Ovary (tissue), 9 donors: ENCODE data around the gene SLC18A3. TPM values are rescaled to one million over a fixed set of nuclear protein-coding genes. Genes with fewer than 3 reads are reported as not detected.

Experiments
- DNase-seq, 5 donors: peaks; one replicate each; pipeline ENCODE4 v3.0.0-alpha.2; 2019 to 2020
- H3K27ac ChIP-seq, 2 donors: fragments of 200-600 bp; one replicate each; pipeline versions ENCODE4 v1.5.1 to v1.8.0; 2019 to 2022
- H3K27me3 ChIP-seq: fragments of 200-600 bp; one replicate; pipeline ENCODE4 v1.8.0; 2022
- H3K36me3 ChIP-seq: fragments of 200-600 bp; sonication (generic); one replicate; pipeline ENCODE4 v1.5.1; 2019
- H3K4me1 ChIP-seq: one replicate; pipeline ENCODE4 v1.8.1; 2013; ENCODE audit warnings: mild to moderate bottlenecking, moderate library complexity; ENCODE audit not compliant: insufficient read depth
- H3K4me3 ChIP-seq: fragments of 200-600 bp; sonication (generic); one replicate; pipeline ENCODE4 v1.5.1; 2017
- H3K9me3 ChIP-seq, 2 donors: fragments of 200-600 bp in 1 of 2; sonication (generic) in 1 of 2; one replicate each; pipeline versions ENCODE4 v1.5.1 to v1.8.1; 2013 to 2019; ENCODE audit warnings: mild to moderate bottlenecking in 1 of 2, moderate library complexity in 1 of 2
- CTCF ChIP-seq, 3 donors: fragments of 450-650 bp in 2 of 3; fragments of 200-600 bp in 1 of 3; IDR thresholded peaks; one replicate each; pipeline versions ENCODE4 v1.5.1 to v1.8.0; 2016 to 2022; ENCODE audit warnings: antibody characterized with exemption in 3 of 3, mild to moderate bottlenecking in 1 of 3
- EP300 ChIP-seq: sonication (generic); formaldehyde crosslinking; IDR thresholded peaks from one replicate; pipeline ENCODE4 v1.6.1; 2017; ENCODE audit warnings: antibody characterized with exemption
- POLR2A ChIP-seq: fragments of 450-650 bp; IDR thresholded peaks from one replicate; pipeline ENCODE4 v1.6.1; 2017; ENCODE audit warnings: antibody characterized with exemption, mild to moderate bottlenecking, moderate library complexity
- WGBS, 3 donors: extraction: QIAGEN DNeasy Blood & Tissue Kit in 1 of 3; methylation state at CpG; one replicate each; pipeline versions ENCODE4 v1.1.5 to v1.1.7; 2013 to 2017; 5-methylcytosine and 5-hydroxymethylcytosine counted together
- intact Hi-C, 4 donors: fragments of 100-400 bp; cut with DNase I; formaldehyde crosslinking; loops; one replicate each; pipeline versions ENCODE4 v1.11.0 to v1.15.1; 2022 to 2023
- polyA plus RNA-seq, 2 donors: library from polyadenylated mRNA; stranded (reverse); fragments of 200-250 nt in 1 of 2; fragments of 350-450 nt in 1 of 2; fragmentation: Illumina TruSeq in 1 of 2; extraction: RNeasy Lipid Tissue Mini Kit (QIAGEN cat#74804) in 1 of 2; gene quantifications; one replicate each; pipeline ENCODE4 v1.2.3, GENCODE V29; 2013 to 2014
- total RNA-seq, 7 donors: library from RNA; depleted of rRNA in 2 of 7; stranded (reverse); fragments of >200 nt in 2 of 7; fragmentation: NEBNext Ultra II Directional in 3 of 7; extraction: Animal tissue kit (Norgen Biotek cat#: 25700) in 3 of 7; gene quantifications; one replicate each; pipeline versions ENCODE4 v1.1.0 to v1.2.4, GENCODE V29; 2016 to 2023
- donor health status: DM: no; HTN: no; CAD: no; lungs with moderate emphysema.
- donor health status: DM: no; HTN: no; CAD: no.
- donor health status: Bipolar disorder and iron deficiency.
- donor health status: DM: yes; HTN: yes; CAD: no.
- donor health status: DM: no; HTN: no; CAD: no.
- donor health status: DM: yes; HTN: yes; CAD: no.

SLC18A3 gene
- total and polyA plus RNA-seq, 9 donors = not detected

DNA sequence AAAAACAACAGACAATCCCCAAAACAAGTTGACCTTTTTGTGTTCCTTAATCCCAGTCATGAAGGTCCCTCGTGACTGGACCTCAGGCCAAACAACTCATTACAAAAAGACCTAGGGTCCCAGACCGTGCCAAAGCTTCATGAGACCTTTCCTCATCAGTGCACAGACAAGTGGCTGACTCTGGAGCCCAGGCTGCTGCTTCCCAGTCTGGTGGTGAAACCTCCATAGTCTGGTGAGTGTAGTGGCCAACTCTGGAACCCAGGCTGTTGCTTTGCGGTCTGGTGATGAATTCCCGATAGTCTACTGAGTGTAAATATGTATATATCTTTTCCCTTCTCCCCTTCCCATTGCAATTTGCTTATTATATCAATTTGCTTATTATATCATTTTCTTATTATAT, 22.1 kb upstream of the SLC18A3 start:
- H3K4me1 ChIP-seq = no peaks in the 10 kb centered on the region
- H3K27me3 ChIP-seq = no peaks in the 10 kb centered on the region
- intact Hi-C loops = no loop called here
- no peak for DNase-seq
- no peak for TF ChIP-seq EP300
- no peak overlapping the region for H3K4me3 ChIP-seq
- no peaks in the 10 kb centered on the region for H3K9me3 ChIP-seq
- 74 to 85% (median 76%) methylated on average over 4 of the region's 4 CpGs for WGBS, 3 donors
- H3K27ac ChIP-seq = no peak overlapping the region
- H3K36me3 ChIP-seq = no peaks in the 10 kb centered on the region

- Histone ChIP-seq H3K27me3 (no peaks in the 10 kb centered on the region), H3K27ac (no peak overlapping the region), H3K9me3 (no peaks in the 10 kb centered on the region), H3K36me3 (no peaks in the 10 kb centered on the region), H3K4me3 (no peak overlapping the region), H3K4me1 (no peaks in the 10 kb centered on the region)
- TF ChIP-seq CTCF (IDR thresholded peaks at IDR 0.05) (peak in 1 of 3 donors; percentile 27), POLR2A (no peak)
- WGBS, 3 donors = 34 to 45% (median 38%) methylated on average over 9 of the region's 9 CpGs
- intact Hi-C loops = no loop called here
- DNase-seq = peak in 1 of 5 donors; percentile 36
Observed at GRCh38 chr10:49592726-49593563, 17.2 kb upstream of the SLC18A3 start.

- intact Hi-C loops = no loop called here
- no peak for DNase-seq
- Histone ChIP-seq H3K4me1 (no peaks in the 10 kb centered on the region), H3K27me3 (no peaks in the 10 kb centered on the region), H3K36me3 (no peaks in the 10 kb centered on the region), H3K9me3 (no peaks in the 10 kb centered on the region), H3K27ac (no peak overlapping the region), H3K4me3 (no peak overlapping the region)
- TF ChIP-seq CTCF (IDR thresholded peaks at IDR 0.05) (no peak), POLR2A (no peak), EP300 (no peak)
- 78 to 79% (median 78%) methylated on average over 6 of the region's 6 CpGs for WGBS, 3 donors
Observed at GRCh38 chr10:49593564-49593875, 16.6 kb upstream of the SLC18A3 start.

- intact Hi-C loops = no loop called here
- DNase-seq = no peak
- Histone ChIP-seq H3K27me3 (no peaks in the 10 kb centered on the region), H3K36me3 (no peaks in the 10 kb centered on the region), H3K9me3 (no peaks in the 10 kb centered on the region), H3K4me1 (no peaks in the 10 kb centered on the region), H3K27ac (no peak overlapping the region), H3K4me3 (no peak overlapping the region)
- no peak for TF ChIP-seq CTCF (IDR thresholded peaks at IDR 0.05)
- WGBS, 3 donors = 53 to 69% (median 62%) methylated on average over 4 of the region's 4 CpGs
Observed at GRCh38 chr10:49593998-49594397, 16.1 kb upstream of the SLC18A3 start.

DNA sequence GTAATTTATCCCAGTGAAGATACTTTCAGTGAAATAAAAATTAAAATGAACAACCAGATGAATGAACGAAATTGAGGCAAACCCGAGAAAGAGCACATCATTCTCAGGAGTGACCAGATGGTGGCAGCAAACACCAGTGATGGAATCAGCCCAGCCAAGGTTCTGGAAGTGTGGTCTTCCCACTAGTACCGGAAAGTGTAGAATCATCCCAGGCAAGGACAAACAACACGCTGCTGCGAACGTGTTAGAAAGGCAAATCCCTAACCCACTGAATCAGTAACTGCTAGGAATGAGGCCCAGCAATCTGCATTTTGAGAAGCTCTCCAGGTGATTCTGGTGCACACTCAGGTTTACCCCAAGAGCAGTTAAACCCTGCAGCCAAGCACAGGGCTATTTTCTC, 15.5 kb upstream of the SLC18A3 start:
- H3K36me3 ChIP-seq = no peaks in the 10 kb centered on the region
- H3K4me1 ChIP-seq = no peaks in the 10 kb centered on the region
- intact Hi-C loops = no loop called here
- H3K9me3 ChIP-seq = no peaks in the 10 kb centered on the region
- no peak overlapping the region for H3K4me3 ChIP-seq
- no peak overlapping the region for H3K27ac ChIP-seq
- peak in 2 of 5 donors; percentile 33 to 36 for DNase-seq
- no peak for TF ChIP-seq EP300
- peak in 1 of 3 donors; percentile 25 for TF ChIP-seq CTCF (IDR thresholded peaks at IDR 0.05)
- H3K27me3 ChIP-seq = no peaks in the 10 kb centered on the region
- 1 to 2% (median 1%) methylated on average over 6 of the region's 6 CpGs for WGBS, 3 donors
